NOMO-1 treated with dmso at 0.1 percent for 144 hours (cell line): ENCODE measurements around the gene SUN2.

Experiments
- DNase-seq: peaks from one replicate; lab custom pipeline; 2025; ENCODE audit not compliant: unreplicated experiment; lab: John Stamatoyannopoulos, UW

The SUN2 gene

DNA sequence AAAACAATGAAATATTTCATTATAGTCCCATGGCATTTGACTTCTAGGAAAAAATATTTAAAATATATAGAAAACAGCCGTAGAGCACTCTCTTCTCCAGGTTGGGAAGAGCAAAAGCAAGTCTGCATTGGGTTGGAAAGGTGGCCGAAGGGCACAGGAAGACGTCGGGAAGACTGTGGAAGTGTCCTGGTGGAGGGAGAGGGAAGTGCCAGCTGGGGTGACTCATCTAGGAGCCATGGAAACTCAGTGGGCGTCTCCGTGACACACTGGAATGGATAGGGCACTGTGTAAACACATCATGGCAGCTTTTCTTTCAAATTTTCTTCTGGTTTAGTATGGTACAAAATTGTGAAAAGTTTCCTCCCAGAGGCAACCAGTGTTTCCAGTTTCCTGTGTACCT, 37.4 kb downstream of the SUN2 start:
- no peak for DNase-seq

- no peak for DNase-seq
Observed at GRCh38 chr22:38717244-38717643, 38.6 kb downstream of the SUN2 start.

DNA sequence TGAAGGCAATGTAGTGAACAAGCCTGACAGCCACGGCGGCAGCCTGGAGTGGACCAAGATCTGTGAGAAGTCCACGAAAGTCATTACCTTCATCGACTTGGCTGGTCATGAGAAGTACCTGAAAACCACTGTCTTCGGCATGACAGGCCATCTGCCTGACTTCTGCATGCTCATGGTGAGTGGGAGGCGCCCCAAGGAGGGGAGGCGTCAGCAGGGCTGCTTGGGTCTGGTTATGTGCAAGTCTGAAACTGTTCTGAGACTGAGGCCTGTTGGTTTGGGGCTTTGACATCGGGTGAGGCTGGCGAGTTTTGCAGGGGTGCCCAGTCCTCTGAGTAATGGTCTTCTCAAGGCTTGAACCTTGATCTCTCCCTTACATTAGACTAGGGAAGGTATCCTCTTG, 39.0 kb downstream of the SUN2 start:
- no peak for DNase-seq

DNA sequence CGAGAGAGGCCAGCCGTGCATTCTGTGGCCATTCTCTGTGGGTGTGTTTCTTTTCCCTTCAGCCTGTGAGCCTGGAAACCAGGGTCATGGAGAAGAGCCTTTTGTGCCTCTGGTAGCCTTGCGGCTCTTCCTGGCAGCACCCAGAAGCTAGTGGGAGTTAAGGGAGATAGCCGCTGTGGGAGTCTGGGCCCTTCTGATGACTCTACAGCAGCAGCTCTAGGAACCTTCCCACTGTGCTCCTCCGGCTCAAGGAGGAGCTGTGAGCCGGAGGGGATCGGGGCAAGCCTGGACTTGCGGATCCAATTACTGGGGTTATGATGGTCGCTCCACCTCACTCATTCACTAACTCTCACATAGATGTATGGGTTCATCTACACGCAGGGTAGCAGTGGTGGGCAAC, 39.5 kb downstream of the SUN2 start:
- no peak for DNase-seq

GRCh38 chr22:38715852-38716251, 39.9 kb downstream of the SUN2 start:
- DNase-seq, result no peak

DNA sequence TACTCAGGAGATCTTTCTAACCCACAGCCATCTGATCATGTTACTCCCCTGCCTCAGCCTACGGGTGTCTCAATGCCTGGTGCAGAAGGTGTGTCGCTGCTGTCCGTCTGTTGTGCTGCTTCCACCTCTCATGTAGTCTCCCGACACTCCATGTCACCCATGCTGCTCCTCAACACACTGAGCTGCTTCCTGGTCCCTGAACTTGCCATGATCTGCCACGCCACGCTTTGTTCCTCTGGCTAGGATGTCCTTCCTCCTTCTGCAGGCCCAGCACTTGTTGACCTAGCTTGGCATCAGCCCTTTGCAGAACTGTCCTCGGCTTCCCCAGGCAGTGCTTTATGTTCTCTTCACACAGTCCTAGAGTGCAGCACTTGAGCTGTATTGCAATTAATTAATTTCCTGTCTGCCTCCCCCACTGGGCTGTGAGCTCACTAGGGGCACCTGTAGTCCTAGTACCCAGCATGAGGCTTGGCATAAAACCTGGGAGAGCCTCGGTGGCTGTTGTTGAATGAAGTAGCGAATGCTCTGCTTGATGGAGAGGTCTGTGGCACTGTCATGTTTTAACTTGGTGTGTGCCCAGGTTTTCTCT, 40.5 kb downstream of the SUN2 start:
- DNase-seq, result no peak

DNA sequence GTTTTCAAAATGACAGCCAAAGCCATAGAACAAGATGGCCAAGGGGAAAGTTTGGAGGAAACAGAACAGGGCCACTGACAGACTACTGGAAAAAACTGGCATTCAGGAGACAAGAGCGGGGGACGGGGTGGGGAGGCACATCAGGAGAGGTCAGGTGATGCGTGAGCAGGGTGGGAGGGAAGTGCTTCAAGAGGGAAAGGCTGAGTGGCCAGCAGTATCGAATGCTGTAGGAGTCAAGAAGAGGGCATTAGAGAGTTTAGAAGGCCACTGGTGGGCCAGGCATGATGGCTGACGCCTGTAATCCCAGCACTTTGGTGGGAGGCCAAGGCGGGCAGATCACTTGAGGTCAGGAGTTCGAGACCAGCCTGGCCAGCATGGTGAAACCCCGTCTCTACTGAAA, 41.9 kb downstream of the SUN2 start:
- DNase-seq, result no peak

GRCh38 chr22:38712486-38713207, 43.2 kb downstream of the SUN2 start:
- DNase-seq, result no peak

DNA sequence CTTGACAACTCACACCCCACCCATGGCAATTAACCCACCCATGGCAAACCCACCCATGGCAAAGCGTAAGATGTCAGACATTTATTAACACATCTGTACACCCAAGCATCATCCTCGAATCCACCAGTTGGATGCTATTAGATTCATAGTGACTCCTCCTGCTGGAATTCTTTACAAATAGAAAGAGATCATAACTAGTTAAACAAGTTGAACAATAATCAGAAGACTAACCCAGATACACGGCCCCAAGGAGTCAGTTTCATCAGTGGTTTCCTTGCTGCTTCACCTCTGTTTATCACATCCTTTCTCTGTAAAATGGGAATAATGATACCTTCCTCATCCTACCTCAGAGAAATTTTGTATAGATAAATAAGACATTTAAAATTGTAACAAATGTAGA, 44.9 kb downstream of the SUN2 start:
- DNase-seq, result no peak

DNA sequence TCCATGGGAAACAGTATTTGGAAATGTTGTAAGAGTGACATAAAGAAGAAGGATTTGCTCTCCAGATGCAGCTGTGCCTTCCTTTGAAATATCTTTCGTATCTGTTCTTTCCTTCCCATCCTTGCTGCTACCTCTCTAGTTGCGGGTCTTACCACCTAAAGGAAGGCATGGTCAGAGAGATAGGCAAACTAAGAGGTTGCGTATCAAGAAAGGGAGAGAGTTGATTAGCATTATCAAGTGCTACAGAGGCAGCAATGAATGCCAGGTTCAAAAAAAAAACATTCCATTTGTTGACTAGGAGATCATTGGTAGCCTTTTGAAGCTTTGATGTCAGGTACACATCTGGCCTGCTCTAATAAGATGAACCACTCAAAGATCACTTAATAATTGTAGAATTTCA, 45.4 kb downstream of the SUN2 start:
- DNase-seq, result no peak

DNA sequence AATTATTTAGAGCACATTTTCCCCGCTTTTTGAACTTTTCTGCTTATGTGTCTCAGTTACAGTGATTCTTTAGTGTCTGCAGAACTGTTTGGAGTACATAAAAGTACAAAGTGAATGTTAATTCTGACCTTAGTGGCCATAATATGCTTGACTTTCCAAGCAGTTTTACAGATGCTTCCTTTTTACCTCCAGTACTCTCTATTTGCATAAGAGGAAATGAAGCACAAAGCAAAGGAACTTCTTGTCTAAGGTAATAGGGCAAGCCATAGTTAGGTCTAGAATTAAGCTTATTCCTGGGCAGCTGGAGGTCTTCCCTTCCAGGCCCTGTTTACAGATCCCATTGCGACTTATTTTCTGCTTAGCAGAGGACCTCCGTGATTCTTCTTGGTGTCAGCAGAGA, 46.5 kb downstream of the SUN2 start:
- DNase-seq, result no peak

DNA sequence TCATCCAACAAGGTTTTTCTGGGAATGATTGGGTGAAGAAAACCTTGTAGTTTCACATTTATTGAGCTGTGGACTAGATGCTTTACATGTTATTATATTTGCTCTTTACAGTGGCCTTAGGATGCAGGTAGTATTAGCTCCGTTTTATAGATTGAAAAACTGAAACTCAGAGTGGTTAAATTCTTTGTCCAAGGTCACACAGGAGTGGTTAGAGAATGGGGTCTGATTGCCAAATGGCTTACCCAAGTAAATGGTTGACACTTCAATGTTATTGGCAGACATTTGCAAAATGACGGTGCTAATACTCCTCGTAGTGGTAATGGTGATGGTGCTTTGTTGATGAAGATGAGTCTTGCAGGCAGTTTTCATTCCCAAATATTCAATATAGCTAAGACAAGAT, 47.8 kb downstream of the SUN2 start:
- DNase-seq, result no peak

- no peak for DNase-seq
Observed at GRCh38 chr22:38707346-38707745, 48.5 kb downstream of the SUN2 start.

- DNase-seq, result no peak
Observed at GRCh38 chr22:38706901-38707195, 49.0 kb downstream of the SUN2 start.

DNA sequence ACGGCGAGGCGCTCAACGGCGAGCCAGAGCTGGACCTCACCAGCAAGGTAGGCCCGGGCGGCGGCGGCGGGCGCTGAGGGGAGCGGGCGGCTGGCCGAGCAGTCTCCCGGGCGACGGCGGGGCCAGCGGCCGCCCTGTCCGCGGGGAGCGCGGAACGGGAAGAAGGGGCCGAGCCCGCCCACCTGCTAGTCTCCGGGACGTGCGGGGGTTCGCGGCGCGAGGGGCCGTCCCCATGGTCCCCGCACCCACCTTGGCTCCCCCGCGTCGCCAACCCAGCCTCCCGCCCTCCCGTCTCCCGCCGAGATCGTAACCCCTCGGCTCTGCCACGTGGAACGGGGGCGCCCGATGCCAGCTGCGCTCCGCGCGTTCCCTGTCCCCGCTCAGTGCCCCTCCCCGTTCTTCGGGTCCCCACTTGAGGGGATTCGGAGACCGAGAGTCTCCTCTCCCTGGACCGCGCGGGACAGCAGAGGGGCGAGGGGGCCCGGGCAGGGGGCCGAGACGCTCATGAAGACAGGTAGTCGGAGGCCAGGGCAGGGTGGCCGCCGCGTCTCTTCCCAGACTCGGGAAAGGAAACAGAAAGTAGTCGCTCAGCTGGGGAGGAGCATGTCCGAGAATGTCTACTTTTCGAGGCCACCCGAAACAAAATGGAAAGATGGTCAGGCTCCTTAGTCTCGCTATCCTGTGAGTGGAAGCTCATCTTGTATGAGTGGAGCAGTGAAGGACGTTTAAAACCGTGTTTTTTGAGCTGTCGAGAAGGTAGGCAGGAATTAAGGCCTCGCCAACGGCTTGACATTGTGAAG, 49.5 kb downstream of the SUN2 start:
- DNase-seq, result no peak

DNA sequence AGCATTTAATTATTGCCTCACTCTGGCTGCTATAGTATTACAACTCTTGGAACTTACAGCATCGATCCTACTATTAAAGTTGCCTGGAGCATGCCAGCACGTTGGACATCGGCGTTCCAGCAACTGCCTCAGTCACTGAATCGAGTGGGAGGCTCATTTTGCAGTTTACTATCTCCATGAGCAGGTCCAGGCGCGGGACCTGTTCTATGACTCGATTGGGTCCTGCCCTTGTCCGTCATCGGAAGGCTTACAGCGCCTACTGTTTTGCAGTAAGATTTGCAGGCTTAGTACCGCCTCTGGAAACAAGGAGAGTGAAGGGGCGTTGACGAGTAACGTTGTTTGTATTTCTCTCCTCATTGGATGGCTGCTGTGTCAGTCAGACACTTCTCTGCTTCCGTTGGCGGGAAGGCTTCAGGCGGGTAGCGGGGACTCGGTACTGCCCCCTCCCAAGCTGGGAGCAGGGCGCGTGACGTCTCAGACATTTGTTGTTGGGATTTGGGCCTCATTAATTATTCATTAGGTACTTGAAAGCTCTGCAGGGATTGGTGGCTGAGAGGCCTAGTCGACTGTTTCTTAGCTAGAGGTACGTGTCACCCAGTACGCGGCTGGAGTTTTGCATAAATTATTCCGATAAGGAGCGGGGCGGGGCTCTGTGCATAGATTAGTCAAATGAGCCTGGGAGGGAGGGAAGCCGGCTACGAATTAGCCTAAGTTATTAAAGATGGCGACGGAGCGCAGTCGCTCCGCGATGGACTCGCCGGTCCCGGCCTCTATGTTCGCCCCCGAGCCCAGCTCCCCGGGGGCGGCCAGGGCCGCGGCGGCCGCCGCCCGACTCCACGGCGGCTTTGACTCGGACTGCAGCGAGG, 50.3 kb downstream of the SUN2 start, which contains the start of gene GTPBP1:
Gene GTPBP1, plus strand, starts transcription at position 710 of the 866 bp plus-strand sequence. Its CDS starts 12 bp downstream, at position 722.
- peak; percentile 99 for DNase-seq

DNA sequence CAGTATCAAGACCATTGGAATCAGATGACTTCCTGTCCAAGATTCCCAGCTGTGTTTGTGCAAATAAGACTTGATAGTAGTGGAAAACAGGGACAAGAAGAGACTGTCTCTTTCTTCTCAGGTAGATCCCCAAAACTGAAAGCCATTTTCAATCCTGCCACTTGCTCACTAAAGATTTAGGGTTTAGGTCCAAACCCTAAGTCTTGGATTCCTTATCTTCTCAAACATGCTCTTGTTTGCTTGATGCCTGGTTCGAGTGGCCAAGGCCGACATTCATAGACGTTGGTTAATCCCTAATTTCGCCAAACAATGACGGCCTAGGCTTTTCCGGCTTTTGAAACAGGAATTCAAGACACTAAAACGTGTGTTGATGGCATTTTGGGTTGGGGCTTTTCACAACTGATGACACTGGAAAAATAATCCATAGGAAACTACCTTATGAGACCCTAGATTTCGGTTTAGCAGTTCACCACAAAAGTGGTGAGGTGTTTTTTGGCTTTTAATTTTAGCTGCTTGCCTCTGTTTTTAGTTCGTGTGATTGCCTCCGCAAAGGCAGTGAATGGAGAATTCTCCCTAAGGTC, 51.1 kb downstream of the SUN2 start:
- DNase-seq, result no peak

DNA sequence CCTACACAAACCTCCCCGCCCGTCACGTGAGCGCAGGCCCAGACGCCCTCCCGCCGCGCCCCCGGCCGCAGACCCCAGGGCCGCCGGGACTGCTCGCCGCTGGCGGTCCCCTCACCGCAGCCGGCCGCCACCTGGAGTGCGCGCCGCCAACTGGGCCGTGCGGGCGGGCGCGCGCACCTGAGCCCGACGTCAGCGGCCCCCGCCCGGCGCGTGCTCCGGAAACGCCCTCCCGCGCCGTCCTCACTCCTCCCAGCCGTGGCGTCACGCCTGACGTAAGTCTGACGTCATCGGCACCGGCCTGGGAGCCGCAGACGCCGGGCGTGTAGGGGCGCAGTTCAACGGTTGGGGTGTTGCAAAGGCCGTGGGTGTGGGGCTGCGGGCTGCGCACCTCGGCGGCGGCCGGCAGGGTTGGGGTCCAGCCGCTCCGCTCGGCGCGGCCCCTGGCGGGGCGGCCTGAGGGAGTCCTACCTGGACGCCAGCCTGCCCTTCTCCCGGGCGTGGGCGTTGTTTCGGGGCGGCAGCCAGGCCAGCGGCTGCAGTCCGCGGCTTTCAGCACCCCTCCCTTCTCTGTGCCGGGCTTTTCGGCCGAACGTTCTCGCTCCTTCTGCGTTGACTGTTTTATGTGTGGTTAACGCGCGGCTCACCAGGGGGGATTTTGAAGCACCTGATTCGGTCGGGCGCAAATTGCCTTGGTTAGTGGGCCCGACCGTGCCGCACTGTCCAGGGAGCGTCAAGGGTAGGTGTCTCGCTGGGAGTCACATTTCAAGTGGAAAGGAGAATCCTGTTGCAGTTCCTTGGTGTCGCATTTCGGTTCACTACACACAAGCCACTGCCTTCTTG, 54.8 kb downstream of the SUN2 start, which contains the start of gene JOSD1:
Gene JOSD1, minus strand, starts transcription at position 155 of the 840 bp plus-strand sequence. CDS start 956 bp downstream, outside the sequence.
- peak; percentile 82 for DNase-seq

DNA sequence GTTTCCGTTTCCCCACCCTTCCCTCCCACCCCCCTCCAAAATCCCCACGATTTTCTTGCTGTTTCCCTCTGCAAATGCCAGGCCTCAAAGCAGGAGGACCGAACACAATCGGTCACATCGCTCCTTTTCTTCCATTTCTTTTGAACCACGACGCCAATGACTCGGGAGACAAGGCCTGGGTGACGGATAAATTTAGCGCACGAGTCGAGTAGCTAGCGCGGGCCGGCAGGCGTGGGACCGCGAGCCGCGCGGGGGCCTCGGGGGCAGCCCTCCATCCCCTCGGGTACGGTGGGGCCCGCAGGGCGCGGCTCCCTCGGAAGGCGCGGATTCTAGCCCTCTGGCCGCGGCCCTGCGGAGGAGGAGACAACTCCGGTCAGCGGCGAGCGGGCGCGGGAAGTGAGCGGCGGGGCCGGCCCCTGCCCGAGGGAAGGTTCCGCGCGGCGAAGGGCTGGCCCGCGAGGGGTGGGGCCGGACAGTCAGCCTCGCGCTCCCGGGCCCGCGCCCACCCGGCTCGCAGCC, 55.5 kb downstream of the SUN2 start:
- DNase-seq, result peak; percentile 31

GRCh38 chr22:38699784-38700183, 56.0 kb downstream of the SUN2 start:
- no peak for DNase-seq
